ENCODE results near the gene GDI1. TPM values are rescaled to one million over a fixed set of nuclear protein-coding genes. Genes with fewer than 3 reads are reported as not detected.
A peak's percentile ranks its signal among the peaks of the same experiment; 100 is the strongest.

Gene GDI1
- total RNA-seq, 1 experiment from 2014 or later: 137 TPM

DNA sequence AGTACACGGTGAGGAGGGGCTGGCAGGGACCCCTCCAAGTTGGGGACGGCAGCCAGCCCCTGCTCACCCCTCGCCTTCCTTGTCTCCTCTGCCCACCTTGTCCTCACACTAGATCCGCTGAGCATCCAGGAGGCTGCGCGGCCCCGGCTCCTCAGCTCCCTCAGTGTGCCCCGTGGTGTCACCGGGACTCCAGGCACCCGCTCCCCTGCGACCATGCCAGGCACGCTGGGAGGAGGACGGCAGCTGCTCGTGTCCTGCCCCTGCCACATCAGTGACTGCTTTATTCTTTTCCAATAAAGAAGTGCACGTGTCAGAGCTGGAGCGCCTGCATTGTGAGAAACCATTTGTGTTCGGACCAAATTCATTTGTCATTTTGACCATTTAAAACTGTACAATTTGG is 13.4 kb downstream of the GDI1 start:
- Histone ChIP-seq H3K27ac (ENCODE audit: low read depth, low read length, poor library complexity, severe bottlenecking) (no peak overlapping the region), H3K27me3 (replicated peaks; ENCODE audit: insufficient read depth, low read depth, low read length, poor library complexity) (no peaks in the 10 kb centered on the region), H3K4me3 (ENCODE audit: low read depth, low read length, poor library complexity, severe bottlenecking) (no peak overlapping the region), H3K36me3 (ENCODE audit: insufficient read depth, low read length, poor library complexity, severe bottlenecking) (peaks cover 4% of the 10 kb centered on the region), H3K9me3 (ENCODE audit: low read depth, low read length, poor library complexity, severe bottlenecking) (no peaks in the 10 kb centered on the region), H3K4me1 (ENCODE audit: insufficient read depth, low read length, poor library complexity, severe bottlenecking) (no peaks in the 10 kb centered on the region)
- ChIA-PET CTCF (no interaction called here), POLR2A (ENCODE audit: low non-redundant PET) (no interaction called here)
- intact Hi-C loops (cut with micrococcal nuclease; ENCODE audit: unreplicated experiment): no loop called here
- TF ChIP-seq EZH2 (IDR thresholded peaks at IDR 0.05; ENCODE audit: borderline replicate concordance, low read depth, low read length, poor library complexity, severe bottlenecking): no peak
- TF ChIP-seq, protein P1, sequence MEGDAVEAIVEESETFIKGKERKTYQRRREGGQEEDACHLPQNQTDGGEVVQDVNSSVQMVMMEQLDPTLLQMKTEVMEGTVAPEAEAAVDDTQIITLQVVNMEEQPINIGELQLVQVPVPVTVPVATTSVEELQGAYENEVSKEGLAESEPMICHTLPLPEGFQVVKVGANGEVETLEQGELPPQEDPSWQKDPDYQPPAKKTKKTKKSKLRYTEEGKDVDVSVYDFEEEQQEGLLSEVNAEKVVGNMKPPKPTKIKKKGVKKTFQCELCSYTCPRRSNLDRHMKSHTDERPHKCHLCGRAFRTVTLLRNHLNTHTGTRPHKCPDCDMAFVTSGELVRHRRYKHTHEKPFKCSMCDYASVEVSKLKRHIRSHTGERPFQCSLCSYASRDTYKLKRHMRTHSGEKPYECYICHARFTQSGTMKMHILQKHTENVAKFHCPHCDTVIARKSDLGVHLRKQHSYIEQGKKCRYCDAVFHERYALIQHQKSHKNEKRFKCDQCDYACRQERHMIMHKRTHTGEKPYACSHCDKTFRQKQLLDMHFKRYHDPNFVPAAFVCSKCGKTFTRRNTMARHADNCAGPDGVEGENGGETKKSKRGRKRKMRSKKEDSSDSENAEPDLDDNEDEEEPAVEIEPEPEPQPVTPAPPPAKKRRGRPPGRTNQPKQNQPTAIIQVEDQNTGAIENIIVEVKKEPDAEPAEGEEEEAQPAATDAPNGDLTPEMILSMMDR (conservative IDR thresholded peaks at IDR 0.05; ENCODE audit: low read depth, low read length): no peak
- no peak for DNase-seq (ENCODE audit: low spot score)
- no TSS peak for BruUV-seq (replicated peaks)

- no peak for DNase-seq (ENCODE audit: low spot score)
- ChIA-PET POLR2A (ENCODE audit: low non-redundant PET) (no interaction called here), CTCF (no interaction called here)
- no TSS peak for BruUV-seq (replicated peaks)
- no peak overlapping the region for H3K4me3 ChIP-seq (ENCODE audit: low read depth, low read length, poor library complexity, severe bottlenecking)
- H3K27me3 ChIP-seq (replicated peaks; ENCODE audit: insufficient read depth, low read depth, low read length, poor library complexity): no peaks in the 10 kb centered on the region
- intact Hi-C loops (cut with micrococcal nuclease; ENCODE audit: unreplicated experiment): no loop called here
- no peak overlapping the region for H3K27ac ChIP-seq (ENCODE audit: low read depth, low read length, poor library complexity, severe bottlenecking)
- no peak for TF ChIP-seq EZH2 (IDR thresholded peaks at IDR 0.05; ENCODE audit: borderline replicate concordance, low read depth, low read length, poor library complexity, severe bottlenecking)
- H3K36me3 ChIP-seq (ENCODE audit: insufficient read depth, low read length, poor library complexity, severe bottlenecking): peaks cover 4% of the 10 kb centered on the region
- no peaks in the 10 kb centered on the region for H3K4me1 ChIP-seq (ENCODE audit: insufficient read depth, low read length, poor library complexity, severe bottlenecking)
- no peaks in the 10 kb centered on the region for H3K9me3 ChIP-seq (ENCODE audit: low read depth, low read length, poor library complexity, severe bottlenecking)
These were observed 15.9 kb downstream of the GDI1 start for GRCh38 chrX:154452823-154453222.

GRCh38 chrX:154457491-154458115 is 20.6 kb downstream of the GDI1 start:
- Histone ChIP-seq H3K36me3 (ENCODE audit: insufficient read depth, low read length, poor library complexity, severe bottlenecking) (no peaks in the 10 kb centered on the region), H3K9me3 (ENCODE audit: low read depth, low read length, poor library complexity, severe bottlenecking) (no peaks in the 10 kb centered on the region), H3K4me1 (ENCODE audit: insufficient read depth, low read length, poor library complexity, severe bottlenecking) (no peaks in the 10 kb centered on the region), H3K4me3 (ENCODE audit: low read depth, low read length, poor library complexity, severe bottlenecking) (peak overlapping the region; percentile 65), H3K27me3 (replicated peaks; ENCODE audit: insufficient read depth, low read depth, low read length, poor library complexity) (no peaks in the 10 kb centered on the region), H3K27ac (ENCODE audit: low read depth, low read length, poor library complexity, severe bottlenecking) (peak overlapping the region; percentile 52)
- peak; percentile 31 for DNase-seq (ENCODE audit: low spot score)
- CTCF ChIA-PET: no interaction called here
- POLR2A ChIA-PET (ENCODE audit: low non-redundant PET): interaction anchor here (0.5 kb wide), 1 partner anchor 638 kb away, joined by 4 read pairs; no protein-coding TSS in a partner anchor
- no peak for TF ChIP-seq EZH2 (IDR thresholded peaks at IDR 0.05; ENCODE audit: borderline replicate concordance, low read depth, low read length, poor library complexity, severe bottlenecking)
- TF ChIP-seq, protein P1 (conservative IDR thresholded peaks at IDR 0.05; ENCODE audit: low read depth, low read length): no peak
- intact Hi-C loops (cut with micrococcal nuclease; ENCODE audit: unreplicated experiment): no loop called here
- no TSS peak for BruUV-seq (replicated peaks)

Measured in A673 (cell line).